ENCODE results near the gene MFSD12.

GRCh38 chr19:3531716-3532115 lies 25.7 kb downstream of the MFSD12 start:
- TF ChIP-seq POLR2A (IDR thresholded peaks at IDR 0.05): no peak
- TF ChIP-seq, protein P1, sequence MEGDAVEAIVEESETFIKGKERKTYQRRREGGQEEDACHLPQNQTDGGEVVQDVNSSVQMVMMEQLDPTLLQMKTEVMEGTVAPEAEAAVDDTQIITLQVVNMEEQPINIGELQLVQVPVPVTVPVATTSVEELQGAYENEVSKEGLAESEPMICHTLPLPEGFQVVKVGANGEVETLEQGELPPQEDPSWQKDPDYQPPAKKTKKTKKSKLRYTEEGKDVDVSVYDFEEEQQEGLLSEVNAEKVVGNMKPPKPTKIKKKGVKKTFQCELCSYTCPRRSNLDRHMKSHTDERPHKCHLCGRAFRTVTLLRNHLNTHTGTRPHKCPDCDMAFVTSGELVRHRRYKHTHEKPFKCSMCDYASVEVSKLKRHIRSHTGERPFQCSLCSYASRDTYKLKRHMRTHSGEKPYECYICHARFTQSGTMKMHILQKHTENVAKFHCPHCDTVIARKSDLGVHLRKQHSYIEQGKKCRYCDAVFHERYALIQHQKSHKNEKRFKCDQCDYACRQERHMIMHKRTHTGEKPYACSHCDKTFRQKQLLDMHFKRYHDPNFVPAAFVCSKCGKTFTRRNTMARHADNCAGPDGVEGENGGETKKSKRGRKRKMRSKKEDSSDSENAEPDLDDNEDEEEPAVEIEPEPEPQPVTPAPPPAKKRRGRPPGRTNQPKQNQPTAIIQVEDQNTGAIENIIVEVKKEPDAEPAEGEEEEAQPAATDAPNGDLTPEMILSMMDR (IDR thresholded peaks at IDR 0.05): no peak
